HG03432 (cell line): ENCODE data around the gene SEMA4C.
A peak's percentile ranks its signal among the peaks of the same experiment; 100 is the strongest.
"Not testable (repeated sequence)": the region's sequence is repeated elsewhere in the genome, so short reads cannot be mapped to it uniquely, and the experiment has no call there.

Source experiments
- ATAC-seq: cut with Tn5 transposase; IDR thresholded peaks from one replicate; pipeline ENCODE4 v1.9.1; 2021; ENCODE audit warnings: mild to moderate bottlenecking, moderate library complexity; ENCODE audit not compliant: unreplicated experiment

SEMA4C gene

GRCh38 chr2:96867756-96868554 lies 1.9 kb downstream of the SEMA4C start:
- peak; percentile 15 for ATAC-seq

- ATAC-seq, result no peak
Observed at GRCh38 chr2:96866986-96867755, 2.7 kb downstream of the SEMA4C start.

- no peak for ATAC-seq
Observed at GRCh38 chr2:96866586-96866985, 3.3 kb downstream of the SEMA4C start.

GRCh38 chr2:96866149-96866548 lies 3.7 kb downstream of the SEMA4C start:
- ATAC-seq, result no peak

- ATAC-seq, result no peak
Observed at GRCh38 chr2:96865654-96866053, 4.2 kb downstream of the SEMA4C start.

- no peak for ATAC-seq
Observed at GRCh38 chr2:96864343-96865091, 5.4 kb downstream of the SEMA4C start.

- no peak for ATAC-seq
Observed at GRCh38 chr2:96863575-96864342, 6.1 kb downstream of the SEMA4C start.

- ATAC-seq, result not testable (repeated sequence)
Observed at GRCh38 chr2:96863056-96863455, 6.8 kb downstream of the SEMA4C start.

GRCh38 chr2:96861074-96861473 lies 8.8 kb downstream of the SEMA4C start:
- ATAC-seq, result no peak

GRCh38 chr2:96860065-96861029 lies 9.5 kb downstream of the SEMA4C start:
- no peak for ATAC-seq

- ATAC-seq, result no peak
Observed at GRCh38 chr2:96859681-96860064, 10.2 kb downstream of the SEMA4C start.

GRCh38 chr2:96859099-96859649 lies 10.7 kb downstream of the SEMA4C start:
- ATAC-seq, result no peak

- ATAC-seq, result peak; percentile 90
Observed at GRCh38 chr2:96857667-96858372, 12.1 kb downstream of the SEMA4C start, which contains the start of gene ANKRD39. TSS of gene ANKRD39 (minus strand) at chr2:96858016. CDS start at chr2:96857987, 29 bp downstream.

GRCh38 chr2:96856776-96857666 lies 12.9 kb downstream of the SEMA4C start:
- ATAC-seq, result peak; percentile 23

- ATAC-seq, result no peak
Observed at GRCh38 chr2:96853321-96853720, 16.6 kb downstream of the SEMA4C start.

GRCh38 chr2:96852667-96853066 lies 17.2 kb downstream of the SEMA4C start:
- no peak for ATAC-seq

- no peak for ATAC-seq
Observed at GRCh38 chr2:96848264-96848663, 21.6 kb downstream of the SEMA4C start.
